RPMI7951 (cell line): ENCODE data around the gene GRID1. TPM values are rescaled to one million over a fixed set of nuclear protein-coding genes. Genes with fewer than 3 reads are reported as not detected.
A peak's percentile ranks its signal among the peaks of the same experiment; 100 is the strongest.

Source experiments
- DNase-seq: peaks from one replicate; pipeline ENCODE4 v3.0.0-alpha.2; 2012; ENCODE audit warnings: low read depth
- total RNA-seq: library from RNA; depleted of rRNA; stranded (reverse); fragments of >200 nt; shearing (Covaris generic); gene quantifications from 2 replicates; pipeline ENCODE4 v1.2.3, GENCODE V29; 2014

The GRID1 gene
- total RNA-seq, 1 experiment from 2014 or later, result not detected

DNA sequence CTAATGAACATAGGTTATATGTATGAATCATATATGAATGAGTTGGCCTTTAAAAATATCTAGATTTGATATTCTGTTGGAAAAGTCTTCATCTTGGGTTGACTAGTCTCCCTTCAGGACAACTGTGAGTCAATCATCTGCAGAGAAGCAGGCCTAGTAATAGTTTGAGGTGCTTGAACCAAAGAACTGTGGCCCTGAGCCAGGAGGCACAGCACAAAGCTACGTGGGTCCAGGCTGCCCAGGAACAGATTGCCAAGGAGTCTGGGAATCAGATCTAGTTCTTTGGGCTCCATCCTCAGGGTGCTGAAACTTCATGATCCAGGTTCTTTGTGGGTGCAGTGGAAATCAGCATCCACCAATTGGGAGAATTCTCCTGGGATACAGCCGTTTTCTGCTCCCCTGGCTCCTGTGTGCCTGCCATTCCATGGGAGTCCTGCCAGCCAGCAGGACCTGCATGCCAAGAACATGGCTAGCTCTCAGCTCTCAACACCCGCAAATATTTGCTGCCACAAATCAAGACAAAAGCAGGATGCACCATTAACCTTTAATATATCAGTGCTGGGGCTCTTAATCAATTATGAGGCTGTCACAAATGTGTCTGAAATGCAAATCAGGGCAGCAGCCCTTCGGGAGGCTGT is 709.0 kb downstream of the GRID1 start:
- no peak for DNase-seq

DNA sequence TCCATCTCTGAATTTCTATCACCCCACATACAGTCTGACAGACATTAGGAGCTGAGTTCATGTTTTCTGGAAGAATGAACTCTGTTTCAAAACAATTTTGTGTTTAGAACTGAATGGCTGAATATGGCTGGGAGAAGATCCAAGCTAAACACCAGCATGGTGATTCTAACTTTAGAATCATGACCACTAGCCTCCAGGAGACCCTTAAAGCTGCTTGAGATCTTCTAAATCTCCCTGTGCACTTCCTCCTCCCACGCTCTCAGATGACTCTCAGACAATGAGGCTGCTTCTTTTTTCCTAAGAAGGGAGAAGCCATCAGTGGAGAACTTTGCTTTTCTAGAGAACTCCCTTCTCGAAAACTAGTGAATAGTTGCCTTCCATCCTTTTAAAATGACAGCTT is 711.2 kb downstream of the GRID1 start:
- DNase-seq, result peak; percentile 8

DNA sequence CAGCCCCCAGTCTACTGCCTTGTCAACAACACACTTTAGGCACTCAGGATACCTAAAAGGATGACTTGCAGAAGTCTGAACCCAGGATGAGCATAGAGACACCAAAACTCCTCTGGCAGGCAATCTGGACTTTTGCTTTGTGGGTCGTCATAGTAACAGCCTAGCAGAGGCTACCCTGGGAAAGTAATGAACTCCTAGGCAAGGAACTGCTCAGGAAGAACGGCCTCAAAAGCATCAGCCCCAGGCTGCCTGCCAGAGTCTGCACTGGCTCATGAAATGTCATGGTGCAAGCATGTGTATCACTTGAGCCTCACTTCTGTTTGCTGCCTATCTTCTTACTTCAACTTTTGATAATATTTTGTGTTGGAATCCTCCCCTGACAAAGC is 715.1 kb downstream of the GRID1 start:
- no peak for DNase-seq

DNA sequence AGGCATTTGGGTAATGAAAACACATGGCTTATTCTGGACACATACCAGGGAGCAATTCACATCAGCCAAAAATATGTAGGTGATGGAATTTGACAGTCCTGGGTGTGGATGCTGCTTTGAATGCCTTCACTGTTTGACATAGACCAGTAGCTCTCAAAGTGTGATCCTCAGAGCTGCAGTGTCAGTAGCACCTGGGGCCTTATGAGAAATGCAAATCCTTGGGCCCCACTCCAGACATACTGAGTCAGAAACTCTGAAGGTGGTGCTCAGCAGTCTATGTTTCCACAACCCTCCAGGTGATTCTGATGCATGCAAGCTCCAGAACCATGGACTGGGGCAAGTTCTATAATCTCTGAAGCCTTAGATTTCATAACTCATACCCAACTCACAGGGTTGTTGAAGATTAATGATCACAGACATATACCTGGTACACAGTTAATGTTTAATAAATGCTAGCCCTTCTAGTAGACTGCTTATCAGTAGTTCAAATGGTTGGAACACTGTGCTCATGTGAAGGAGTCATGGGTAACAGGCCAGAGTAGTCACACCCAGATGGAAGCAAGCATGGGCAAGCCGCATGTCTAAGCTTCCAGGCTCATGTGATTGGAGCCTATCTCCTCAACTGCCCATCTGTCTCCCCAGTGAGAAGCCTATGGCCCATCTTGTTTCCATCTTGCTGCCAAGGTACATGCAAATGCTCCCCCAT is 715.7 kb downstream of the GRID1 start:
- no peak for DNase-seq

DNA sequence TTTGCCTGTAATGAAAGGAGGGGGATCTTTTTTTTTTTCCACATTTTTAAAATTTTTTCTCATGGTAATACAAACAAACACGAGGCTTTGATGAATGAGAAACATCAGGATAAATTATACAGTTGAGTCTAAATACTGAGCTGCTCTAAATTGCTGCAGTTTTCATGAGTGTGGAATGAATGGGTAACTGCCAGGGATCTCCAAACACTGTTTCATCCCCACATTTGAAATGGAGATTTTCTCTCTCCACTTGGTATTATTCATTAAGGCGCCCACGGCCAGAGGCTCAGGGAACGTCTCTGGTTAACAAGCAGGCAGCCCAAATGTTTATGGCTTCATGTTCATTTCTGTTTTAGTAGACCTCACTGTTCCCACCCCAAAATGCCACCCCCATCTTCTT is 717.1 kb downstream of the GRID1 start:
- DNase-seq, result no peak

DNA sequence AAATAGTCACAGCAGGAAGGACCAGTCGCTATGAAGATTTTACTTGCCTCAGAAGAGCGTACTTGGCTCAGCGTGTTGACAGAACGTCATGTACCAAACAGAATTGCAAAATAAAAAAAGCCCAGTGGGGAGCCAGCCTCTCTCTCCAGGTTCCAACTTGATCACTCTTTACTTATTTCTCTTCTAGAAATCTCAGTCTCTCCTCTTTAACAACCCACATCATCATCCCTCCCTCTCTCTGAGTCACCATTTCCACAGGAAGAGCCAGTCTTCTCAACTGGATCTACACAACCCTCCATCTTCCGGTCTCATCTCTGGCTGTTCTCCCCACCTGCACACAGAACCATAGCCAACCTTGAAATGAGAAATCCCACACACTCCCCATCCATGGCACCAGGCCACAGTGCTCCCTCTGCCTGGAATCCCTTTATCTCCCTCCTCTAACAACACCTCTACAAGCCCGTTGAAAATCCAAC is 718.3 kb downstream of the GRID1 start:
- DNase-seq, result peak; percentile 34

DNA sequence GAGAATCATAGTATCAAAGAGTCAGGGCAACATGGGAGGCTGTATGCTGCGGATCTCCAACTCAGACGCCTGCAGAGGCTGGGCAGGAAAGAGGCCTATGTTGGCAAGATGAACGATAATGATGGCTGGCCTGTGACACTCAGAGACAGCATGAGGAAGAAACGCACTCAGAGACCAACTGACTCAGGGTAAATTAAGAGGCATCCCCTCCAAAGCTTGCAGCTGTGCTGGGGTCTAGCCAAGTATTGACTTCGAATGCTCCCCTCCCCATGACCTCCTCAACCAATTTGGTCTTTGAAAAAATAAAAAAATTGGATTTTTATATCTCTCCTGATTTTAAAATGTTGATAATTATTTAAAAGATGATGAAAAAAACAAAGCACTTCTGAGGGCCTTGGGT is 718.9 kb downstream of the GRID1 start:
- no peak for DNase-seq

DNA sequence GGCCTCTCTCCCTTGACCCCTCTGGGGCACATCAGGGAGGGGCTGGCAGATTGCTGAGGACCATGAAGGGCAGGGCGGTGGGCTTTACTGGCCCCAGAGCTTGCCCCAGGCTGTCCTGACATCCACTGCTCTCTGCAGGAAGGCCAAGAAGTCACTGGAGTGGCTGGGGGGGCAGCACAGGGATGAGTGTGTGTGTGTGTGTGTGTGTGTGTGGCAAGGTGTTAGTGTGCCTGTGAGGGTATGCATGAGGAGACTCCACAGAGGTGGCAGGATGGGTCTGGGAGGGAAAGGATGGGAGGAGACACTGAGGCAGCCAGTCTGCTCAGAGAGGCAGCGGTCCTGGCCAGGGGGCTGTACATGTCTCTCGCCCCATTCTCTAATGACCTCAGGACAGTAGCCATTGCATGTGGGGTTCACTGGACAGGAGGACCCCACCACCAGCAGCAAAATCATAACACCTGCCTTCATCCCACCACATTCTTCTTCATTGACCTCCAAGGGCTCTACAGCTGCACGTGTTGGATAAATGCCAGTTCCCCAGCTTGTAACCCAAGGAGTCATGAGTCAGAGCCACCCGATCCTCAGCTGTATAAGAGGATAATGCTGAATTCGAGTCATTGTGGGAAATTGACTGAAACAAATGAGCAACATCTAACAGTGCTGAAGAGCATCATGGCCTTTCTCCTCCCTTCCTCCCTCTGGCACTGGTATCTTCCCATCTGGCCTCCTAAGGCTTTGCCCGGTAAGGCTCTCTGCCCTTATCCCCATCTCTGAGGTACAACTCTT is 720.5 kb downstream of the GRID1 start:
- peak; percentile 81 for DNase-seq

DNA sequence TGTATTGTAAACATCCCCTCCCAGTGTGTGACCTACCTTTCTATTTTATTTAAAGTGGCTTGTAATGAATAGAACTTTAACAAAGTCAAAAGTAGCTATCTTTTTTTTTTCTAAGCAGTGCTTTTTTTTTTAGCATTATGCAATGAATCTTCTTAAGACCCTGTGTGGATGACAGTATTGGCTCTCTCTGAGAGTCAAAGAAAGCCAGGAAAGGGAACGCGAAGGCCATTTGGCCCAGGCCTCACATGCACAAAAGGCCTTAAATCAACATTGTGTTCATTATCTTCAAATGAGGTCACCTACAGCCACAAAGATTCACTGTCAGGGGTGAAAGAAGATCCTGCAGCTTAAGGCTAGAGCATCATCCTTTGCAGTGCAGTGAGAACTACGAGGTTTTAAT is 721.5 kb downstream of the GRID1 start:
- DNase-seq, result no peak

DNA sequence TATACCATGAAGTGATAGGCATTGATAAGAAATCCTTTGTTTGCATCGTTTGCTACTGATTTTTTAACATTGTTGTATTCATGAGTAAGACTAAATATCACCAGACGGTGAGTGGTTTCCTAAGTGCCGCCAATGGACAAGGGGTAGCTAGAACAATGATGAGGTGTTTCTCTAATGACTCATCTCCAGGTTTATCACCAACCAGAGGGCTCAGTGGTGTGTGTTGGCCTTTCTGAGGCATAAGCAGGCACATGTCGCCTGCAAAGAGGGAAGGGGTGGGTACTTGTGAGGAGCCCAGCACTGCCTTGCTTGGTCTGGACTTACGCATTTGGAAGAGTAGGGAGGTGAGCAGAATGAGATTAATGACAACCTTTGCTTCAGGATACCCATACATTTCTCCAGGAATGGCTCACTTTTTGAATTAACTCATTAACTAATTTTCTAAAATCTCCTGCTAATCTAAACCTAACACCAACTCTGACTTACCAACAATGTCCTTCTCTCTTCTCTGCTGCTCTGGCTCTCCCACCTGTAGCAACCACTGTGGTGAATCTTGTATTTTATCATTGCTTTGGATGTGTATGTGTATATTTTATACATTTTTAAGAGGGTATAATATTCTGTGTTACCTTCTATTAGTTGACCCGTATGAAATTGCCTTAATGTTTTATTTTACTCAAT is 722.6 kb downstream of the GRID1 start:
- DNase-seq, result peak; percentile 51

DNA sequence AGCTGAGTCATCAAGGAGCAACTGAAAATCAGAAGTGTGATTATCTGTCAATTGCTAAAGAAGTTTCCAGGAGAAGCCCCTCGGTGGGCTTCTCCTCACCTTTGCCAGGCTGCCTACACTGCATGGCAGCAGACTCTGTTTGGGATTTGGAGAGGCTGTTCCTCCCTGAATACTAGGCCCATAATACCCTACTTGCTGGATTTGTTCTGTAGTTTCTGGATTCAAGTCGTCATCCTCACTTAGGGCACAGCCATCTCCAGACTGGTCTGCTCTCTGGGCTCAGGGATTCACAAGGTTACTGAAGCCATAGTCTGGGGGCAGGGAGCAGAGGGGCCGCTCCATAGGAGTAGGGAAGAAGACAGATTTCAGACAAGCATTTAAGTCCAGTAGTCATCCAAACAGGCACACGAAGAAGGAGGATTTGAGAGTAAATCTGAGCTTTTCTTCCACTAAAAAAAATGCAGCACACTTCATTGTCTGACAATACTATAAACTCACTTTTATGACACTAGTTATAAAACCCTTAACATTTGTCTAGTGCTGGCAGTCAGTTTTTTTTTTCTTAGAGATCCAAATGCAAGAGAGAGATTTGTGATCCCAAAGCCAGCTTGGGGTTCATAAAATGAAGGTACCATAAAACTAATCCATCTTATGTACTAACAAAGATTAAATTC is 723.3 kb downstream of the GRID1 start:
- no peak for DNase-seq

DNA sequence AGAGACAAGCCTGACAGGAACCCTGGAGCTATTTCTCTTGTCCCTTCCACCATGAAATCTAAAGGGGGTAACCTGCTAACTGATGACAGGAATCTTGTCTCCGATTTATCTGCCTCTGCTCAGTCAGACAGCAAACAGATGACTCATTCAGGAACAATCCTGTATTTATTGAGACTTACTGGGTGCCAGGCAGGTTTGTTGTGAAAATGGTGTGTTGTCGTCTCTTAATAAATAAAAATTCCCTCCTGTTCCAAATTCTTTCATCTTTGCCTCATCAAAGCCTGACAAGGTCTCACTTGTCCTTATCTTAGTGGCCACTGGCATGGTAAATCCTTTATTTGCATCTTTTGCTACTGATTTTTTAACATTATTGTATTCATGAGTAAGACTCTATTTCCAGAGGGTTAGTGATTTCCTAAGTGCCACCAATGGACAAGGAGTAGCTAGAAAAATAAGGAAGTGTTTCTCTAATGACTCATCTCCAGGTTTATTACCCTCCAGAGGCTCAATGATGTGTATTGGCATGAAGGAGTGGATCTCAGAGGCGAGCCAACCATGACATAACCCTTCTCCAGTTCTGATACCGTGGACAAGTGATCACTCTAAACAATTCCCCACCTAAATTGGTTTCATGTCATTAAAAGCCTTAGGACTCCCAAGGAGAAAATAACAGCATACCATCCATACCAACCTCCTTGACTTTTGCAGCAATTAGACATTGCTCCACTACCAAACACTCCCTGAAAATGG is 724.0 kb downstream of the GRID1 start:
- peak; percentile 72 for DNase-seq

DNA sequence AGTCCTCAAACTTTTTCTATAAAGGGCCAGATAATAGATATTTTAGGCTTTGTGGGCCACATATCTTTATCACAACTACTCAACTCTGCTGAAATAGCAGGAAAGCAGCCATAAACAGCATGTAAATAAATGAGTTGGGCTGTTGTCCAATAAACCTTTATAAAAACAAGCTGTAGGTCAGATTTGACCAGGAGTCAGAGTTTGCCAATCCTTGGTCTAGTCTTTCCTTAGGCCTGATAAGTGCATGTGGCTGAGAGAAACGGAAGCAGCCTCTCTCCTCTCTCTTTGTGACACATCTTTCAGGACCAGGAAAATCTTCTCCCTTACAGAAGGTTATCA is 724.5 kb downstream of the GRID1 start:
- DNase-seq, result no peak

DNA sequence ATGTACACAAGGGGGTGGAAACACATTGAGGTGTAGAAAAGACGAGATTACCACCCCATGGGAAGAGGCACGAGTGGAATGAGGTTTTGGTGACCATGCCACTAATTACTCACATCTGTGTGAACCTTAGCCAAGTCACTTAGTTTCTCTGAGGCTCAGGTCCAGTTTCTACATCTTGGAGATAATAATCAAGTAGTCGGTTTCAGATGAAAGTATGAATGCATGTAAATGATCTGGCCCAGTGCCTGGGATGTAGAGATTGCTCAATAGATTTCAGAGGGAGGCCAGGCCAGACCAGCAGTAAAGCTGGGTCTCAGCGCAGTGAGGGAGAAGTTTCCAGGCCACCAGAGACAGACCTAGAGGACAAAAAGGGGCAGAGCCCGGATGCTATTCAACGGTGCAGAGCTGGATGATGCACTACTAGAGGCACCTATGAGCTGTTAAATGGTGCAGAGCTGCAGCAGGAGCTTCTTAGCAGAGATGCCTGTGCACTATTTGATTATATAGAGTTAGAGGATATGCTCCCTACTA is 725.1 kb downstream of the GRID1 start:
- DNase-seq, result peak; percentile 87

DNA sequence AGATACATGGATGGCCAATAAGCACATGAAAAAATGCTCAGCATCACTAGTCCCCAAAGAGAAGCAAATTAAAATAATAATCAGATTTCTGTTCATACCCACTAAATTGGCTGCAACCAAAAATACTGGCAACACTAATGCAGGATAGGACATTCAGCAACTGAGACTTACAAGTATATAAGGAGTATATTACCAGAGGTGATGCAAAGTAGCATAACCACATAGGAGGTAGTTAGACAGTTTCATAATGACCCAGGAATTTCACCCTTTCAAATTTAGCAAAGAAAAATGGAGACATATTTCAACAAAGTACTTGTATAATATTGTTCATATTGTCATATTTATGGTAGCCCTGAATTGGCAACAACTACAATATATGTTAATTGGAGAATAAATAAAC is 727.8 kb downstream of the GRID1 start:
- DNase-seq, result no peak

DNA sequence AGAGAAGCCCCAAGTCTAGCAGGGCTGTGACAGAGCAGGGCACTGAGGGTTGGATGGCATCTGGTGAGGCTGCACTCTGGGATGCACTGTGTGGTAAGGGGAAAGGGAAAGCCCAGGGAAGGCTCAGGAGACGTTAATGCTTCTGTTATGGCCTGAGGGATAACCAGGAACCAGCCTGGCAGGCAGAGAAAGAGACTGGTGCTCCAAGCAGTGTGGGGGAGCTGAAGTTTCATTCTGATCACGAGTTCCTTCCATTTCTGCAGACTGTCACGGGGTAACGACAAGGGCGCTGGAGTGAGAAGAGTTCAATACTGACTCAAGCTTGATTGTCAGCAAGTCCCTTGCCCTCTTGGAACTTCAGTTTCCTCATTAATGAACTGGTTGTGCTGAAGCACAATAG is 730.9 kb downstream of the GRID1 start:
- no peak for DNase-seq

DNA sequence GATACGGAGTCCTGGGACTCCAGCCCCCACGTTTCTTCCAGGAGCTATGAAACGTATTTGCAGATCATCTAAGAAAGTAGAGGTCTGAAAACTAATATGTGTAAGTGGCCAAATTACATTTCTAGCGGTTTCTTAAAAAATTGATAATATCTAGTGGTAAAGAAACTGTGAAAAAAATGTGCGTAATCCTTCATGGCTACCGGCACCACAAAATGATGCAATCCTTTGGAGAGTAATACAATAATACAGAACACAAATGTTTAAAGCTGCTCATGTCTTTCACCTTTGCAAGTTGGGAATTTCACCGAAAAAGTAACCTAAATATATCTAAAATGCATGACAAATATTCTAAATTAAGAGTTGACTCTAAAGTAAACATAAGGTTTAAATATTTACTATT is 742.1 kb downstream of the GRID1 start:
- no peak for DNase-seq

DNA sequence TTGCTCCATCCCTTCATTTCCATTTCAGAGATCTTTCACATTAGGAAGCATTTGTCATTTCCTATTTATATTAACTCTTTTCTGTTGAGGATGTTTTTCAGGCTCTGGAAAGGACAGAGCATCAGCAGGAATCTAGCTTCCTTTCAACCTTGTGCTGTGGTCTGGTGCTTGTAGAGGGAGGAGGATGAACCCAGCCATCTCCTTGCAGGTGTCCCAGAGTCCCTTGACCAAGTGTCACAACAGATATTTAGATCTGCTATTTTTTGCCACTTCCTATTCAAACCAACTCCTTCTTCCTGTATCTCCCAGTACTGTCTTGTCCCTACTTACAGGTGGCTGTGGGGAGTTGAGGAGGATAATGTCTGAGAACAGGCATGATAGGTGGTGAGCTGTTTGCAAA is 742.8 kb downstream of the GRID1 start:
- DNase-seq, result no peak

DNA sequence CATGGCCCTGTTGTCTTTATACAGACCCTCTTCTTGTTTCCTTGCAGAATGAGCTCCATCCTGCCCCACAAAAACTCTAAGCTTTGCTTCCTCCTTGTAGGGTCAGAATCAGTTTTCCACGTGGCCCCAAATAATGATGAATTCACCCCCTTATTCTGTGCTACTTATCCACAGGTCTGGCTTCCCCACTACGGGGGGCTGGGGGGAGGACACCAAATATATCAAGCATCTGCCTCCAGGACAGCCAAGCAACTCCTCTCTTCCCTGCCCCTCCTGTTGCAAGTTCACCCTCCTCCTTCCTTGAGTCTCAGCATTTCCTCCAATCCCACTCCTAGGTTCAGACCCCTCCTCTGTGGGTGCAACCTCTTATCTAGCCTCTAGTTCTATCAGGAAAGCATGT is 743.3 kb downstream of the GRID1 start:
- DNase-seq, result no peak

DNA sequence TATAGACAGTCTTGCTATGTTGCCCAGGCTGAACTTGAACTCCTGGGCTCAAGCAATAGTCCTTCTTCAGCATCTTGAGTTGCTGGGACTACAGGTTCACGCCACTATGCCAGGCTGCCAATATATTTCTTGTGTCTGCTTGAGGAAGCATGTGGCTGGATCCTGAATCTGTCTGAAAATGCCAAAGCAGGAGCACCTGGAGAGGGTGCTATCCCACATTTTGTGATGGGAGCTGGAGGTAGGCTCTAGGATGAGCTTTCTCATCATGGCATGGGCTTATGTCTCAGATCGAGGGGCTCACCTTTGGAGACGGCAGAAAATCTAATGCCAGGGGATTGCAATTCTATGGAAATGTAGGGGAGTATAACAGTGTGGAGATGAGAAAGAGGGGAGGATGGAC is 744.2 kb downstream of the GRID1 start:
- DNase-seq, result no peak

DNA sequence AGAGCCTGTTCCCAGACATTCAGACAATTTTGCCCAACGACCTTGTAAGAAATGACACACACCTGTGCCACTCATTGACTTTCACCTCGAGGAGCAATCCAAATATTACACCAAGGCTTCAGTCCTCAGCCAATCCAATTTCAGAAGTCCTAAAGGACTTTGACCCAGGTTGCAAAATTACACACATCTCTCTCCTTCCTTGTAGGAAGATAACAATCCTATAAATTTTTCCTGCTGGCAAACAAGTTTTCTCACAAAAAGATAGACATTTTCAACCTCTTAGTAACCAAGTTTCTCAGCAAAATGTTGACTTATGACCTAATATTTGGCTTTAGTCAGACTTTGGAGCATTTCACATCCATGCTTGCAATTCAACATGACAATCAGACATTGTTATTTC is 745.0 kb downstream of the GRID1 start:
- no peak for DNase-seq
